Umbilical cord (tissue), 2 donors: ENCODE measurements around the gene CXCR2. TPM values are rescaled to one million over a fixed set of nuclear protein-coding genes. Genes with fewer than 3 reads are reported as not detected.

Experiments used
- DNase-seq: peaks from one replicate; pipeline ENCODE4 v3.0.0-alpha.2; 2015; ENCODE audit warnings: low spot score
- total RNA-seq: library from RNA; depleted of rRNA; stranded (reverse); fragments of >200 nt; gene quantifications from one replicate; pipeline ENCODE4 v1.2.3, GENCODE V29; 2014; ENCODE audit warnings: low replicate concordance; ENCODE audit not compliant: insufficient read depth

CXCR2 gene
- total RNA-seq, 1 donor from 2014 or later = 1.7 TPM

DNA sequence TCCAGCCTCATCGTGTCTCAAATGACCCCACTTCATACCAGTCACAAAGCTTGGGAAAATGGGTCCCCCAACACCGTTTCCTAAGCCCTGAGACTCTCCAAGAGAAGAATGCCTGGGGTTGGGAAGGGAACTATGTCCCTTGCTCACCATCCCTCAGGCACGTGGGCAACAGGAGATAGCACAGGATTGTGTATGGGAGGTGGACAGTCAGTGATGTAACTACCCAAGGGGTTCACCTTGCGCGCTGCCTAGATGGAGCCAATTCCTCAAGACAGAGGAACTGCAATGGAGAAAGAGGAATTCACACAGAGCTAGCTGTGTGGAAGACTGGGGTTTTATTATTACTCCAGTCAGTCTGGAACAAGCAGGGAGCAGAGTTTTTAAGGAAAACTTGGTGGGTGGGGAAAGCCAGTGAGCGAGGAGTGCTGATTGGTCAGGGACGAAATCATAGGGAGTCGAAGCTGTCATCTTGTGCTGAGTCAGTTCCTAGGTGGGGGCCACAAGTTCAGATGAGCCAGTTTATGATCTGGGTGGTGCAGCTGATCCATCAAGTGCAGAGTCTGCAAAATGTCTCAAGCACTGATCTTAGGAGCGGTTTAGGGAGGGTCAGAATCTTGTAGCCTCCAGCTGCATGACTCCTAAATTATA, 54.8 kb downstream of the CXCR2 start:
- peak; percentile 89 for DNase-seq

DNA sequence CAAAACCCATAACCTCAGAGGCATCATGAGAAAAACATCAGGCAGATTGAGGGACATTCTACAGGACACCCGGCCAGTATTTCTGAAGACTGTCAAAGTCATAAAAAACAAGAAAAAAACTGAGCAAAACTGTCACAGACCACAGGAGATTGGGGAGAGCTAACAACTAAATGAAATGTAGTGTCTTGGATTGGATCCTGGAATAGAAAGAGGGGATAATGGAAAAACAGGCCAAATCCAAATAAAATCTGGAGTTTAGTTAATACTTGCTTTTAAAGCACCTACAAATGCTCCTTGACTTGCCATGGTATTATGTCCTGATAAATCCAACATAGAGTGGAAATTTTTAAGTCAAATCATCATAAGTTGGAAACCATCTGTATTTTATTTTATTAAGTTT, 58.5 kb downstream of the CXCR2 start:
- DNase-seq = no peak

DNA sequence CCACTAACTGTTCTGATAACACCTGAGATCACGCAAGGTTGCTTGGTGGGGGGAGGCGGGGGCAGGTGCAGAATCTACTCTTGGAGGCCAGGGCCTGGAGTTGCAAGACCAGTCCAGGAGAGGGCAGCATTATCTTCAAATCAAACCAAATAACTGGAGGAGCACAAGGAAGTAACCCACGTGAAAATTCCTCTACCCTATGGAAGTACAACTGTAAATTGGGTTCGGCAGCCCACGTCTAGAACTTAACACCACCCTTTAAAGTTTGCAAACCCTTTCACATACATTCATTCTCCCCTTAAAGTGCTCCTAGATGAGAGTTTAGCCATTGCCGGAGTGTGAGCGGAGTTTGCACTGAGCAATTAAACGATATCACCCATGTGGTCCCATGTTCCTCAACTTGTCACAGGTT, 60.5 kb downstream of the CXCR2 start:
- DNase-seq = peak; percentile 75

Other genes with a start within 250 kb of the CXCR2 start
- gene TNS1, start 123.0 kb upstream of the CXCR2 start, total RNA-seq = 255 TPM
- gene RUFY4, start 56.8 kb upstream of the CXCR2 start, total RNA-seq = 13.7 TPM
- gene CXCR1, start 40.9 kb downstream of the CXCR2 start, total RNA-seq = 2.9 TPM
- gene ARPC2, start 91.2 kb downstream of the CXCR2 start, total RNA-seq = 158 TPM
- 2.4 TPM for gene GPBAR1, start 135.0 kb downstream of the CXCR2 start, total RNA-seq
- 74.4 TPM for gene AAMP, start 144.1 kb downstream of the CXCR2 start, total RNA-seq
- gene PNKD, start 144.5 kb downstream of the CXCR2 start, total RNA-seq = 7.7 TPM
- gene TMBIM1, start 166.5 kb downstream of the CXCR2 start, total RNA-seq = 212 TPM
- 2.4 TPM for gene CATIP, start 230.8 kb downstream of the CXCR2 start, total RNA-seq